ENCODE measurements around the gene LRRC7. TPM values are rescaled to one million over a fixed set of nuclear protein-coding genes. Genes with fewer than 3 reads are reported as not detected.

LRRC7 gene
- total RNA-seq (0.19 TPM), polyA plus RNA-seq (ENCODE audit: insufficient read depth, low read depth, low replicate concordance) (0.37 TPM)
- long read RNA-seq, donor 1, partial matches to known transcripts = 0 of 7 reads
- long read RNA-seq, donor 1, other reads (novel, unspliced or antisense) = 5 of 7 reads
- long read RNA-seq, donor 2, partial matches to known transcripts = 0 of 4 reads
- long read RNA-seq, donor 2, other reads (novel, unspliced or antisense) = 0 of 4 reads
- long read RNA-seq, donor 3, partial matches to known transcripts = 0 of 2 reads
- long read RNA-seq, donor 3, other reads (novel, unspliced or antisense) = 0 of 2 reads
- long read RNA-seq, donor 4, transcript LRRC7-206 (1 exons, 2,983 nt) = major isoform, 7 of 7 reads
- long read RNA-seq, donor 4, partial matches to known transcripts = 0 of 7 reads
- long read RNA-seq, donor 4, other reads (novel, unspliced or antisense) = 0 of 7 reads
- long read RNA-seq, donor 5 = 0 reads
- long read RNA-seq, donor 6, transcript LRRC7-206 (1 exons, 2,983 nt) = major isoform, 6 of 6 reads
- long read RNA-seq, donor 6, partial matches to known transcripts = 0 of 6 reads
- long read RNA-seq, donor 6, other reads (novel, unspliced or antisense) = 0 of 6 reads
- long read RNA-seq, donor 7, partial matches to known transcripts = 0 of 1 reads
- long read RNA-seq, donor 7, other reads (novel, unspliced or antisense) = 1 of 1 reads
- long read RNA-seq, donor 8, partial matches to known transcripts = 0 of 4 reads
- long read RNA-seq, donor 8, other reads (novel, unspliced or antisense) = 0 of 4 reads
- long read RNA-seq, donor 9, partial matches to known transcripts = 0 of 2 reads
- long read RNA-seq, donor 9, other reads (novel, unspliced or antisense) = 0 of 2 reads
- long read RNA-seq, donor 10, transcript LRRC7-206 (1 exons, 2,983 nt) = major isoform, 6 of 16 reads
- long read RNA-seq, donor 10, partial matches to known transcripts = 5 of 16 reads
- long read RNA-seq, donor 10, other reads (novel, unspliced or antisense) = 5 of 16 reads

DNA sequence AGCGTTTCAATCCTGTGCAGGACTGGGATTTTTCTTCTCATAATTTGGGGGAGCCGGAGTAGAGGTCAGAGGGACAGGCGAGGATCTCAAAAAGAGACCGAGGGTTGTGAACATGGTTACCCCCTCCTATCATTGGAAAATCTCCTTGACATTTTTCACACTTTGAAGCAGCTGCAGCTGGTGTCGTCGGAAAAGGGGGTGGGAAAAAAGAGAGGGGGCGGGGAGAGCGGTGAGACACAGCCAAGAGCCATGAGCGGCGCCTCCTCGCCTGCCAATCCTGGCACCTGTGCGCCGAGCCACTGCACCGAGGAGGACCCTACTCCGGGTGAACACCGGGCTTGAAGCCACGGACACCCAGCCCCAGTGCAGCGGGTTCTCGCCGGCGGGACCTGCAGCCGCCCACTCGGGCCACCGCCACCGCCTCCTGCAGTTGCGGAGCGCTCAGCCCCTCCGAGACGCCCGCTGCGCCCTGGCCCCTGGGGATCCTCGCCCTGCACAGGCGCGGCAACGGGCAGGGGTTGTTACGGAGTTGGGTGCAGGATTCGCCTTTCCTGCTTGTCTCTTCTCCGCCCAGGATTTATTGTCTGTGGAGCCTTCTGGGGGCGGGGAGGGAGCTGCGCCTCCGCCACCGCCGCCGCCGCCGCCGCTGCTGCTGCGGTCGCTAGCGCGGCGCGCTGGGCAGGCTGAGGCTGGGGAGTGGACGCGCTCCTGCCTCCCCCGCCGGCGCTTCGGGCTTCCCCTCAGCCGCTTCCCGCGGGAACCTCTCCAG is at the start of gene LRRC7:
LRRC7 (plus strand) TSS at position 271 of the 769 bp plus-strand sequence. CDS start 718 bp downstream, outside the sequence.
- Histone ChIP-seq H3K9ac (ENCODE audit: low read length in 3 of 3) (peak within 1 kb of the TSS in 1 of 3 donors; percentile 28), H3K4me1 (ENCODE audit: control insufficient read depth in 2 of 3, insufficient read depth in 2 of 3, low read depth in 1 of 3, low read length in 3 of 3) (peaks cover 0 to 2% (median 0%) of the 10 kb centered on the region in 3 donors), H3K4me3 (ENCODE audit: low read length in 3 of 3) (peak within 1 kb of the TSS; percentile 63 to 66 (median 64)), H3K9me3 (ENCODE audit: control insufficient read depth in 2 of 3, insufficient read depth in 1 of 3, low read length in 3 of 3) (peaks cover 0 to 3% (median 0%) of the 10 kb centered on the region in 3 donors), H3K27me3 (ENCODE audit: control insufficient read depth, insufficient read depth, low read length) (peaks cover 3% of the 10 kb centered on the region), H3K36me3 (ENCODE audit: control insufficient read depth in 2 of 3, insufficient read depth in 3 of 3, low read length in 3 of 3) (no peaks in the 10 kb centered on the region), H3K27ac (ENCODE audit: low read depth in 2 of 2, low read length in 2 of 2) (peak within 1 kb of the TSS in 1 of 2 donors; percentile 32)
- intact Hi-C loops (cut with DNase I) = no loop called here
- DNase-seq (peak; percentile 55 to 75 (median 72)), FAIRE-seq (no peak)
- TF ChIP-seq, protein P1, sequence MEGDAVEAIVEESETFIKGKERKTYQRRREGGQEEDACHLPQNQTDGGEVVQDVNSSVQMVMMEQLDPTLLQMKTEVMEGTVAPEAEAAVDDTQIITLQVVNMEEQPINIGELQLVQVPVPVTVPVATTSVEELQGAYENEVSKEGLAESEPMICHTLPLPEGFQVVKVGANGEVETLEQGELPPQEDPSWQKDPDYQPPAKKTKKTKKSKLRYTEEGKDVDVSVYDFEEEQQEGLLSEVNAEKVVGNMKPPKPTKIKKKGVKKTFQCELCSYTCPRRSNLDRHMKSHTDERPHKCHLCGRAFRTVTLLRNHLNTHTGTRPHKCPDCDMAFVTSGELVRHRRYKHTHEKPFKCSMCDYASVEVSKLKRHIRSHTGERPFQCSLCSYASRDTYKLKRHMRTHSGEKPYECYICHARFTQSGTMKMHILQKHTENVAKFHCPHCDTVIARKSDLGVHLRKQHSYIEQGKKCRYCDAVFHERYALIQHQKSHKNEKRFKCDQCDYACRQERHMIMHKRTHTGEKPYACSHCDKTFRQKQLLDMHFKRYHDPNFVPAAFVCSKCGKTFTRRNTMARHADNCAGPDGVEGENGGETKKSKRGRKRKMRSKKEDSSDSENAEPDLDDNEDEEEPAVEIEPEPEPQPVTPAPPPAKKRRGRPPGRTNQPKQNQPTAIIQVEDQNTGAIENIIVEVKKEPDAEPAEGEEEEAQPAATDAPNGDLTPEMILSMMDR (IDR thresholded peaks at IDR 0.05; ENCODE audit: borderline replicate concordance, extremely low read depth, insufficient read depth) = no peak

- Histone ChIP-seq H3K27me3 (ENCODE audit: control insufficient read depth, insufficient read depth, low read length) (no peaks in the 10 kb centered on the region), H3K4me1 (ENCODE audit: control insufficient read depth in 2 of 3, insufficient read depth in 2 of 3, low read depth in 1 of 3, low read length in 3 of 3) (no peaks in the 10 kb centered on the region), H3K36me3 (ENCODE audit: control insufficient read depth in 2 of 3, insufficient read depth in 3 of 3, low read length in 3 of 3) (no peaks in the 10 kb centered on the region), H3K4me3 (ENCODE audit: low read length in 3 of 3) (no peak overlapping the region), H3K9ac (ENCODE audit: low read length in 3 of 3) (no peak overlapping the region), H3K9me3 (ENCODE audit: control insufficient read depth in 2 of 3, insufficient read depth in 1 of 3, low read length in 3 of 3) (no peaks in the 10 kb centered on the region), H3K27ac (ENCODE audit: low read depth in 2 of 2, low read length in 2 of 2) (no peak overlapping the region)
- TF ChIP-seq, protein P1 (IDR thresholded peaks at IDR 0.05; ENCODE audit: borderline replicate concordance, extremely low read depth, insufficient read depth) = no peak
- DNase-seq (no peak), FAIRE-seq (no peak)
- intact Hi-C loops (cut with DNase I) = no loop called here
Observed at GRCh38 chr1:69519006-69519405, 48.7 kb upstream of the LRRC7 start.

DNA sequence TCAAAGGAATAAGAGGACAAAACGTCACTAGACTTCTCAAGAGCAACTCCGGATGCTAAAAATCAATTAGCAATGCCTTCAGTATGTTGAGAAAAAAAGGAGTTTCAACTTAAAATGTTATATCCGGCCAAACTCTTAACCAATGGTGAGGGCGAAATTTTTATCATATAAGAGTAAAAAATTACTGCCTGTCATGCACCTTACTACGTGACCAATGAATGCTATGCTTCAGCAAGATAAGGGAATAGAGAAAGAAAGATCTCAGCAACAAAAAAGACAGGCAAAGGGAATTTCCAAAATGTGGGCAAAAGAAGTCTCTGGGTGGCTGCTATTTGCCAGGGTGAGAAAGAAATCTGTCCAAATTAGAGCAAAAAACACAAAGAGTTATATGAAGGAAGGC is 47.4 kb upstream of the LRRC7 start:
- Histone ChIP-seq H3K4me3 (ENCODE audit: low read length in 3 of 3) (no peak overlapping the region), H3K27ac (ENCODE audit: low read depth in 2 of 2, low read length in 2 of 2) (no peak overlapping the region), H3K36me3 (ENCODE audit: control insufficient read depth in 2 of 3, insufficient read depth in 3 of 3, low read length in 3 of 3) (no peaks in the 10 kb centered on the region), H3K9ac (ENCODE audit: low read length in 3 of 3) (no peak overlapping the region), H3K9me3 (ENCODE audit: control insufficient read depth in 2 of 3, insufficient read depth in 1 of 3, low read length in 3 of 3) (no peaks in the 10 kb centered on the region), H3K4me1 (ENCODE audit: control insufficient read depth in 2 of 3, insufficient read depth in 2 of 3, low read depth in 1 of 3, low read length in 3 of 3) (no peaks in the 10 kb centered on the region), H3K27me3 (ENCODE audit: control insufficient read depth, insufficient read depth, low read length) (no peaks in the 10 kb centered on the region)
- DNase-seq = no peak
- TF ChIP-seq, protein P1 (IDR thresholded peaks at IDR 0.05; ENCODE audit: borderline replicate concordance, extremely low read depth, insufficient read depth) = no peak
- intact Hi-C loops (cut with DNase I) = no loop called here
- no peak for FAIRE-seq
